H9 (cell line): ENCODE measurements around the gene PRR20E. TPM values are rescaled to one million over a fixed set of nuclear protein-coding genes. Genes with fewer than 3 reads are reported as not detected.

ENCODE experiments used
- DNase-seq: peaks from one replicate; pipeline ENCODE4 v3.0.0-alpha.2; 2017
- H2AFZ ChIP-seq: one replicate; pipeline ENCODE4 v1.6.1; 2013; ENCODE audit warnings: mild to moderate bottlenecking, low read length, control low read depth, moderate library complexity
- H2AK5ac ChIP-seq: 2 replicates; pipeline ENCODE4 v1.6.1; 2013; ENCODE audit warnings: low read length, control low read depth, mixed read lengths; ENCODE audit not compliant: insufficient read length
- H2BK120ac ChIP-seq: one replicate; pipeline ENCODE4 v1.6.1; 2013; ENCODE audit warnings: low read depth, mild to moderate bottlenecking, low read length, control low read depth, inconsistent platforms; ENCODE audit not compliant: poor library complexity, severe bottlenecking
- H2BK12ac ChIP-seq: 2 replicates; pipeline ENCODE4 v1.6.1; 2013; ENCODE audit warnings: low read length, control low read depth, mixed read lengths, low read depth; ENCODE audit not compliant: insufficient read length
- H2BK15ac ChIP-seq: 2 replicates; pipeline ENCODE4 v1.6.1; 2013; ENCODE audit warnings: low read depth, low read length, control low read depth
- H2BK20ac ChIP-seq: one replicate; pipeline ENCODE4 v1.6.1; 2013; ENCODE audit warnings: low read depth, mild to moderate bottlenecking, low read length, control low read depth, inconsistent platforms; ENCODE audit not compliant: poor library complexity, severe bottlenecking
- H2BK5ac ChIP-seq: 2 replicates; pipeline ENCODE4 v1.6.1; 2013; ENCODE audit warnings: low read length, control low read depth, mixed read lengths; ENCODE audit not compliant: insufficient read length
- H3K14ac ChIP-seq: 2 replicates; pipeline ENCODE4 v1.6.1; 2013; ENCODE audit warnings: low read length, control low read depth; ENCODE audit not compliant: insufficient read depth
- H3K18ac ChIP-seq: 2 replicates; pipeline ENCODE4 v1.6.1; 2013; ENCODE audit warnings: low read depth, mild to moderate bottlenecking, mixed read lengths, low read length, control low read depth; ENCODE audit not compliant: insufficient read length
- H3K23ac ChIP-seq: 2 replicates; pipeline ENCODE4 v1.6.1; 2013; ENCODE audit warnings: low read length, control low read depth, mixed read lengths, low read depth; ENCODE audit not compliant: insufficient read length
- H3K23me2 ChIP-seq: 2 replicates; pipeline ENCODE4 v1.6.1; 2013; ENCODE audit warnings: low read depth, mild to moderate bottlenecking, mixed read lengths, low read length, control low read depth; ENCODE audit not compliant: insufficient read length, poor library complexity, severe bottlenecking
- H3K27ac ChIP-seq: 2 replicates; pipeline ENCODE4 v1.5.1; 2013; ENCODE audit warnings: low read length, control low read depth, mixed read lengths, low read depth; ENCODE audit not compliant: insufficient read length
- H3K27me3 ChIP-seq: 2 replicates; pipeline ENCODE4 v1.6.1; 2013; ENCODE audit warnings: low read length, control low read depth, inconsistent platforms; ENCODE audit not compliant: insufficient read depth
- H3K4ac ChIP-seq: 2 replicates; pipeline ENCODE4 v1.6.1; 2013; ENCODE audit warnings: low read depth, mild to moderate bottlenecking, control low read depth, inconsistent platforms, low read length, moderate library complexity
- H3K4me1 ChIP-seq: 2 replicates; pipeline ENCODE4 v1.6.1; 2013; ENCODE audit warnings: low read length, control low read depth, inconsistent platforms; ENCODE audit not compliant: insufficient read depth
- H3K4me2 ChIP-seq: 2 replicates; pipeline ENCODE4 v1.6.1; 2013; ENCODE audit warnings: low read length, control low read depth, mixed read lengths; ENCODE audit not compliant: insufficient read length, insufficient read depth
- H3K56ac ChIP-seq: 2 replicates; pipeline ENCODE4 v1.6.1; 2013; ENCODE audit warnings: low read depth, mild to moderate bottlenecking, mixed read lengths, low read length, control low read depth; ENCODE audit not compliant: insufficient read length
- H3K79me1 ChIP-seq: 2 replicates; pipeline ENCODE4 v1.6.1; 2013; ENCODE audit warnings: low read depth, mild to moderate bottlenecking, moderate library complexity, low read length, control low read depth, inconsistent platforms; ENCODE audit not compliant: insufficient read depth, poor library complexity, severe bottlenecking
- H3K79me2 ChIP-seq: 2 replicates; pipeline ENCODE4 v1.6.1; 2013; ENCODE audit warnings: low read length, control low read depth, inconsistent platforms; ENCODE audit not compliant: insufficient read depth
- H3K9ac ChIP-seq: 2 replicates; pipeline ENCODE4 v1.6.1; 2013; ENCODE audit warnings: low read length, control low read depth, mixed read lengths; ENCODE audit not compliant: insufficient read length; ENCODE audit errors: extremely low read depth
- H3K9me3 ChIP-seq: one replicate; pipeline ENCODE4 v1.6.1; 2013; ENCODE audit warnings: low read depth, low read length, inconsistent platforms; ENCODE audit not compliant: control insufficient read depth
- H3T11ph ChIP-seq: one replicate; pipeline ENCODE4 v1.6.1; 2013; ENCODE audit warnings: mild to moderate bottlenecking, low read length, control low read depth, inconsistent platforms
- H4K20me1 ChIP-seq: one replicate; pipeline ENCODE4 v1.6.1; 2013; ENCODE audit not compliant: control insufficient read depth, insufficient read length, insufficient read depth
- H4K5ac ChIP-seq: 2 replicates; pipeline ENCODE4 v1.6.1; 2013; ENCODE audit warnings: low read depth, mild to moderate bottlenecking, mixed read lengths, low read length, control low read depth; ENCODE audit not compliant: insufficient read length
- H4K8ac ChIP-seq: replicated peaks from 2 replicates; pipeline ENCODE4 v1.6.1; 2013; ENCODE audit warnings: low read length, control low read depth, mixed read lengths, low read depth; ENCODE audit not compliant: insufficient read length
- H4K91ac ChIP-seq: 2 replicates; pipeline ENCODE4 v1.6.1; 2013; ENCODE audit warnings: low read depth, mild to moderate bottlenecking, moderate library complexity, mixed read lengths, low read length, control low read depth; ENCODE audit not compliant: insufficient read length
- H3K27ac Mint-ChIP-seq, 3 experiments: 2 replicates in 2 of 3; 3 replicates in 1 of 3; pipeline ENCODE4 v1.8.0; 2020 to 2021; ENCODE audit warnings: mixed read lengths in 3 of 3, mild to moderate bottlenecking in 1 of 3, moderate library complexity in 1 of 3
- H3K27me3 Mint-ChIP-seq: 2 replicates; pipeline ENCODE4 v1.8.0; 2021; ENCODE audit warnings: low read depth, mild to moderate bottlenecking, moderate library complexity, mixed read lengths
- H3K36me3 Mint-ChIP-seq, 3 experiments: 2 replicates in 2 of 3; 3 replicates in 1 of 3; pipeline ENCODE4 v1.8.0; 2020 to 2021; ENCODE audit warnings: low read depth in 3 of 3, mixed read lengths in 3 of 3; ENCODE audit not compliant: insufficient read depth in 1 of 3
- H3K4me1 Mint-ChIP-seq, 2 experiments: 2 replicates each; pipeline ENCODE4 v1.8.0; 2020; ENCODE audit warnings: mixed read lengths in 2 of 2
- H3K4me3 Mint-ChIP-seq, 2 experiments: 2 replicates in 1 of 2; 3 replicates in 1 of 2; pipeline ENCODE4 v1.8.0; 2020 to 2021; ENCODE audit warnings: mild to moderate bottlenecking in 2 of 2, mixed read lengths in 2 of 2, moderate library complexity in 1 of 2
- H3K9me3 Mint-ChIP-seq, 2 experiments: 2 replicates in 1 of 2; 3 replicates in 1 of 2; pipeline ENCODE4 v1.8.0; 2020; ENCODE audit warnings: mild to moderate bottlenecking in 2 of 2, mixed read lengths in 2 of 2, moderate library complexity in 1 of 2
- WGBS: extraction: QIAGEN DNeasy Blood & Tissue Kit; methylation state at CpG from one replicate; pipeline ENCODE4 v1.1.7; 2013; ENCODE audit warnings: missing lambda C conversion rate, low lambda C conversion rate, mixed read lengths; ENCODE audit not compliant: insufficient read length; ENCODE audit errors: extremely low coverage; 5-methylcytosine and 5-hydroxymethylcytosine counted together
- total RNA-seq: library from RNA; stranded (reverse); gene quantifications from 2 replicates; pipeline ENCODE4 v1.2.1, GENCODE V29; 2021
- TF ChIP-seq, protein P1 (sequence below): fragments of 200-600 bp; sonication (generic); conservative IDR thresholded peaks from 3 replicates; pipeline ENCODE4 v1.8.0; 2021; ENCODE audit warnings: antibody characterized with exemption, mild to moderate bottlenecking

PRR20E gene
- total RNA-seq, 1 experiment from 2014 or later: not detected

DNA sequence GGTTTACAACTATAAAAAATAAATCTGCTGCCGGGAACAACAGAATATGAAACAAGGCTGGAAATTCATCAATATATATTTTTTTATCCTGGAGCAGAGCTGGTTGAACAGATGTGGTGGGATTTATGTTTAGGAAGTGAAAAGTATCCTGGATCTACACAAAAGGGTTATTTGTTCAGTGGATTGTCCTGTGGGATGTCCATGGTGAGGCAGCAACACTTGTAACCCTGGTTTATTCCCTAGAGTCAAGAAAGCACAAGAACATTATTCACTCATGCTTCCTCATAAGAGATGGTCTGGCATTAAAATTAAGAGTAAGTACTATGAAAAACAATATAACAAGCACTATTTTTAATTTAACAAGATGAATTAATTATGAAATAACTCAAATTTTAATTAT is 46.0 kb downstream of the PRR20E start:
- Histone ChIP-seq H3K79me1 (no peaks in the 10 kb centered on the region), H2BK12ac (no peak overlapping the region), H3K27me3 (no peaks in the 10 kb centered on the region), H2AFZ (no peak overlapping the region), H3T11ph (no peak overlapping the region), H2BK15ac (no peak overlapping the region), H4K5ac (no peak overlapping the region), H3K9me3 (no peaks in the 10 kb centered on the region), H3K4me2 (no peak overlapping the region), H3K79me2 (no peaks in the 10 kb centered on the region), H3K23me2 (no peaks in the 10 kb centered on the region), H3K9ac (no peak overlapping the region), H3K4me1 (no peaks in the 10 kb centered on the region), H2BK5ac (no peak overlapping the region), H3K4ac (no peak overlapping the region), H4K91ac (no peak overlapping the region), H4K20me1 (no peaks in the 10 kb centered on the region), H2BK120ac (no peak overlapping the region), H4K8ac (no peak overlapping the region), H3K18ac (no peak overlapping the region), H3K27ac (no peak overlapping the region), H3K56ac (no peak overlapping the region), H3K14ac (no peak overlapping the region), H3K23ac (no peak overlapping the region), H2AK5ac (no peak overlapping the region), H2BK20ac (no peak overlapping the region)
- H3K9me3 Mint-ChIP-seq: no peaks in the 10 kb centered on the region
- H3K36me3 Mint-ChIP-seq: no peaks in the 10 kb centered on the region
- no CpG with 5 or more reads among the region's 1 CpG for WGBS
- no peaks in the 10 kb centered on the region for H3K27me3 Mint-ChIP-seq
- no peak overlapping the region for H3K4me3 Mint-ChIP-seq
- DNase-seq: no peak
- no peak overlapping the region for H3K27ac Mint-ChIP-seq
- TF ChIP-seq, protein P1, sequence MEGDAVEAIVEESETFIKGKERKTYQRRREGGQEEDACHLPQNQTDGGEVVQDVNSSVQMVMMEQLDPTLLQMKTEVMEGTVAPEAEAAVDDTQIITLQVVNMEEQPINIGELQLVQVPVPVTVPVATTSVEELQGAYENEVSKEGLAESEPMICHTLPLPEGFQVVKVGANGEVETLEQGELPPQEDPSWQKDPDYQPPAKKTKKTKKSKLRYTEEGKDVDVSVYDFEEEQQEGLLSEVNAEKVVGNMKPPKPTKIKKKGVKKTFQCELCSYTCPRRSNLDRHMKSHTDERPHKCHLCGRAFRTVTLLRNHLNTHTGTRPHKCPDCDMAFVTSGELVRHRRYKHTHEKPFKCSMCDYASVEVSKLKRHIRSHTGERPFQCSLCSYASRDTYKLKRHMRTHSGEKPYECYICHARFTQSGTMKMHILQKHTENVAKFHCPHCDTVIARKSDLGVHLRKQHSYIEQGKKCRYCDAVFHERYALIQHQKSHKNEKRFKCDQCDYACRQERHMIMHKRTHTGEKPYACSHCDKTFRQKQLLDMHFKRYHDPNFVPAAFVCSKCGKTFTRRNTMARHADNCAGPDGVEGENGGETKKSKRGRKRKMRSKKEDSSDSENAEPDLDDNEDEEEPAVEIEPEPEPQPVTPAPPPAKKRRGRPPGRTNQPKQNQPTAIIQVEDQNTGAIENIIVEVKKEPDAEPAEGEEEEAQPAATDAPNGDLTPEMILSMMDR: no peak
- H3K4me1 Mint-ChIP-seq: no peaks in the 10 kb centered on the region

Other genes starting within 250 kb of the PRR20E start
- gene PRR20A, start 26.3 kb upstream of the PRR20E start, total RNA-seq: not detected in 2 replicates
- gene PRR20B, start 19.7 kb upstream of the PRR20E start, total RNA-seq: not detected in 2 replicates
- not detected in 2 replicates for gene PRR20C, start 13.1 kb upstream of the PRR20E start, total RNA-seq
- not detected in 2 replicates for gene PRR20D, start 6.6 kb upstream of the PRR20E start, total RNA-seq